Activated T-helper 1 cell treated with anti-CD3 and anti-CD28 coated beads, Interleukin-12 subunit alpha, Interleukin-12 subunit beta, Interleukin-2, Interleukin-4 antibody, amounts not matched to agents 30 ng/mL and 10 ng/mL and 1 ng/mL, durations not matched to agents 14 hours and 24 hours and 36 hours (primary cell): ENCODE results near the gene CDH13. TPM values are rescaled to one million over a fixed set of nuclear protein-coding genes. Genes with fewer than 3 reads are reported as not detected.

Experiments used
- DNase-seq: peaks from one replicate; pipeline ENCODE4 v3.0.0; 2021; ENCODE audit warnings: low spot score
- H3K27ac Mint-ChIP-seq: one replicate; pipeline ENCODE4 v1.8.0; 2021; ENCODE audit warnings: mild to moderate bottlenecking, mixed read lengths
- H3K27me3 Mint-ChIP-seq: one replicate; pipeline ENCODE4 v1.8.0; 2022; ENCODE audit warnings: mild to moderate bottlenecking, moderate library complexity, mixed read lengths; ENCODE audit not compliant: insufficient read depth
- H3K36me3 Mint-ChIP-seq: one replicate; pipeline ENCODE4 v1.8.0; 2021; ENCODE audit warnings: low read depth, mixed read lengths
- H3K4me1 Mint-ChIP-seq: one replicate; pipeline ENCODE4 v1.8.0; 2021; ENCODE audit warnings: low read depth, mixed read lengths
- H3K4me3 Mint-ChIP-seq: one replicate; pipeline ENCODE4 v1.8.0; 2021; ENCODE audit warnings: mild to moderate bottlenecking, moderate library complexity, mixed read lengths
- H3K9me3 Mint-ChIP-seq: one replicate; pipeline ENCODE4 v1.8.0; 2021; ENCODE audit warnings: mixed read lengths
- intact Hi-C: fragments of 100-400 bp; cut with micrococcal nuclease; formaldehyde crosslinking; loops from one replicate; pipeline ENCODE4 v1.15.1; 2024
- total RNA-seq: library from RNA; stranded (reverse); gene quantifications from 2 replicates; pipeline ENCODE4 v1.2.3, GENCODE V29; 2022

The CDH13 gene
- total RNA-seq, 1 donor from 2014 or later = not detected

DNA sequence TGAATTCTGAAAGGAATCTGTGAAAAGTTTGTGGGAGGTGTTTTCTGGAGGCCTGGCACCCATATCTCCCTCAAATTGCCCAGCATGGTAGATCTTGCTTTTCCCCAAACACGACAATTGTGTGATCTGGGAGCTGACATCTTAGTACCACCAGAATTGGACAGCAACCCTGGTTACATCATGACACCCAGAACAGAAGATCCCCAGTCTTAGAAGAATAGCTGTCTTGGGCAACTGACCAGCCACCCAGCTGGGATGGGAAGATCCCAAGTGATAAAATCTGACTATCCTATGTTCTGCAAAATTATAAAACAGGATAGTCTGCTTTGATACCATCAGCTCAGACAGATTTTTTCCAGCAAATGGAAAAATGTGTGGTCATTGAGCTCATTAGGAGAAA, 235.3 kb downstream of the CDH13 start:
- intact Hi-C loops = no loop called here
- no peak for DNase-seq
- Mint-ChIP-seq H3K27ac (no peak overlapping the region), H3K4me3 (no peak overlapping the region), H3K27me3 (no peaks in the 10 kb centered on the region), H3K9me3 (peaks cover 14% of the 10 kb centered on the region), H3K4me1 (no peaks in the 10 kb centered on the region), H3K36me3 (no peaks in the 10 kb centered on the region)

DNA sequence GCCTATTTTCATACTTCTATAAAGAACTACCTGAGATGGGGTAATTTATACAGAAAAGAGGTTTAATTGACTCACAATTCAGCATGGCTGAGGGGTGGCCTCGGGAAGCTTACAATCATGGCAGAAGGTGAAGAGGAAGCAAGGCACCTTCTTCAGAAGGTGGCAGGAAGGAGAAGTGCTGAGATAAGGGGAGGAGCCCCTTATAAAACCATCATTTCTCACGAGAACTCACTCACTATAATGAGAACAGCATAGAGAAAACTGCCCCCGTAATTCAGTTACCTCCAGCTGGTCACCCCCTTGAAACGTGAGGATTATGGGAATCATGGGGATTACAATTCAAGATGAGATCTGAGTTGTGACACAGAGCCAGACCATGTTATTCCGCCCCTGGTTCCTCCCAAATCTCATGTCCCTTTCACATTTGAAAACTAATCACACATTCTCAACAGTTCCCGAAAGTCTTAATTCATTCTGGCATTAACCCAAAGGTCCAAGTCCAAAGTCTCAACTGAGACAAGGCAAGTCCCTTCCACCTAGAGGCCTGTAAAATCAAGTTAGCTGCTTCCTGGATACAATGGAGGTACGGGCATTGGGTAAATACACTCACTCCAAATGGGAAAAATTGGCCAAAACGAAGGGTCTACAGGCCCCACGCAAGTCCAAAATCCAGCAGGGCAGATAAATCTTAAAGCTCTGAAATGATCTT, 237.7 kb downstream of the CDH13 start:
- no peak for DNase-seq
- Mint-ChIP-seq H3K27me3 (no peaks in the 10 kb centered on the region), H3K4me1 (no peaks in the 10 kb centered on the region), H3K36me3 (no peaks in the 10 kb centered on the region), H3K9me3 (peaks cover 14% of the 10 kb centered on the region), H3K27ac (no peak overlapping the region), H3K4me3 (no peak overlapping the region)
- intact Hi-C loops = no loop called here

DNA sequence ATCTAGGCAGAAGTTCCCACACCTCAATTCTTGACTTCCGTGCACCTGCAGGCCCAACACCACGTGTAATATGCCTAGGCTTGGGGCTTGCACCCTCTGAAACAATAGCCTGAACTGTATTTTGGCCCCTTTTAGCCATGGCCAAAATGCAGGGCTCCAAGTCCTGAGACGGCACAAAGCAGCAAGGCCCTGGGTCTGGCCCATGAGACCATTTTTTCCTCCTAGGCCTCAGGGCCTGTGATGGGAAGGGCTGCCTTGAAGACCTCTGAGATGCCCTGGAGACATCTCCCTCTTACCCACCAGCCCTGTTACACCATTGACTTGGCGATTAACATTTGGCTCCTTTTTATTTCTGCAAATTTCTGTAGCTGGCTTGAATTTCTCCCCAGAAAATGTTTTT, 238.6 kb downstream of the CDH13 start:
- H3K27me3 Mint-ChIP-seq = no peaks in the 10 kb centered on the region
- H3K36me3 Mint-ChIP-seq = no peaks in the 10 kb centered on the region
- peaks cover 19% of the 10 kb centered on the region for H3K9me3 Mint-ChIP-seq
- no peak for DNase-seq
- H3K4me3 Mint-ChIP-seq = no peak overlapping the region
- intact Hi-C loops = no loop called here
- H3K27ac Mint-ChIP-seq = no peak overlapping the region
- no peaks in the 10 kb centered on the region for H3K4me1 Mint-ChIP-seq

DNA sequence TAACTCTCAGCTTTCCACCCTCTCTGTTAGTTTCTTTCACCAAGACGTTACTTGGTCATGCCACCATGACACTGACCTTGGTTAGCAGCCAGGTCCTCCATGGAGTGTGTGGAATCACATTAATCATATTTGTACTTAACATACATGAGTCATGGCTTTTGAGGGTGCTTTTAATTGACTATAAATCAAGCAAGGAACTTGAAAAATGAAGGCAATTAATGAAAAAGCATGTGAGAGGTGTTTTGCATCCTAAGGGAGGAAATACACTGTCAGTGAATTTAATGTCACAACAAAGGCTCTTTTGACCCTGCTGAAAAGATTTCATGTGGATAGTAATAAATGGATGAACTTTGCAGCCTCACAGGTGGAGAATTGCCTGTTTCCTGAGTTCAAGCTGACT, 240.7 kb downstream of the CDH13 start:
- intact Hi-C loops = no loop called here
- Mint-ChIP-seq H3K36me3 (no peaks in the 10 kb centered on the region), H3K27me3 (no peaks in the 10 kb centered on the region), H3K4me1 (no peaks in the 10 kb centered on the region), H3K9me3 (peaks cover 23% of the 10 kb centered on the region), H3K4me3 (no peak overlapping the region), H3K27ac (no peak overlapping the region)
- DNase-seq = no peak

DNA sequence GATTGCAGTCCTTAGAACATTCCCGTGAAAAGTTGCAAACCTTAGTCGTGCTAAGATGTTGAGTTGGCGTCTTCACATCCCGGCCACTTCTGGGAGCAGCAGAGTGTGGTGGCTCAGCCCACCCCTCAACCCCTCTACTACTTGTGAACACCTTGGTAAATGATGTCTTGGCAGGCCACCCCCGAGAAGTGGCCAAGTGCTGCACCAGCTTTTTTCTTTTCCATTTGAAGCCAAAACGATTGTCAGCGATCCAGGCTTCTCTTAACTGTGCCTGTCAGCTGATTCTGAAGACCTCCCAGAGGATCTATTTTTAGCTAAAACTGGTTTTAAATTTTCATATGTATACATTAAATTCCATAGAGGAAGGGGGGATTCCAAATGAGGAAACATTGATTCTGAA, 247.5 kb downstream of the CDH13 start:
- Mint-ChIP-seq H3K4me1 (no peaks in the 10 kb centered on the region), H3K36me3 (no peaks in the 10 kb centered on the region), H3K27ac (no peak overlapping the region), H3K4me3 (no peak overlapping the region), H3K9me3 (peaks cover 8% of the 10 kb centered on the region), H3K27me3 (peaks cover 2% of the 10 kb centered on the region)
- DNase-seq = no peak
- intact Hi-C loops = no loop called here

DNA sequence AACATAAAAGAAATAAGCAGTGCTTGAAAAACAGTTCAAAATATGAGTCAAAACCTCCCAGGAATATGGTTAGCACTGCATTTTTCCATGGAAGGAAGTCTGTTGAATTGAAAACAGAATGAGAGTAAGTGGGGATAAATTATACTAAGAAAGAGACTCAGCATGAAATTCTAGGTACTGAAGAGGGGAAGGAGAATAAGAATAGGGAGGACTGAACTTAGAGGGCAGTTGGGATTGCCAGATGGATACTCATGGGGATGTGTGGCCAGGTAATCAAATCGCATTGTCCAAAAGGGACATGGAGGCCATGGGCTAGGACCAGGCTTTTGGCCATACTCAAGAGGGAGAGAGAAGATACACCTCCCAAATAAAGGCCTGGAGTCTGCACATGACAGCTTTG, 247.9 kb downstream of the CDH13 start:
- Mint-ChIP-seq H3K9me3 (peaks cover 6% of the 10 kb centered on the region), H3K4me3 (no peak overlapping the region), H3K36me3 (no peaks in the 10 kb centered on the region), H3K27ac (no peak overlapping the region), H3K27me3 (peaks cover 2% of the 10 kb centered on the region), H3K4me1 (no peaks in the 10 kb centered on the region)
- intact Hi-C loops = no loop called here
- no peak for DNase-seq

DNA sequence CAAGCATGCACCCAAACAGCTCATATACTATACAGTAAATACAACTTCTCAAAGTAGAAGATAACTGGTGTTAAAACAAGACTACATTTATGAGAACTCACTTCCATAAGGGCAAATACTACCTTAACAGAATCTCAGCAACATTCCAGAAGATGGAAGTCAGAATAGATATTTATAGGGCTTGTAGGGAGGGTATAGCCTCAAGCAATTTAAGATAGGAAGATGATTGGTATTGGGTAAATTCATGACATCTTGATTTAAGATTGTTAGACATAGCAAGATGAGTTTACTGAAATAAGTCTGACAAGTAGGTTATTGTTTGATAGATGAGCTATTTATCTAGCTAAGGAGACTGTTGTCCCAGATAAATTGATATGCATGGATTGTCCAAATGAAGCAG, 250.2 kb downstream of the CDH13 start:
- Mint-ChIP-seq H3K4me3 (no peak overlapping the region), H3K27me3 (peaks cover 2% of the 10 kb centered on the region), H3K9me3 (no peaks in the 10 kb centered on the region), H3K4me1 (no peaks in the 10 kb centered on the region), H3K27ac (no peak overlapping the region), H3K36me3 (no peaks in the 10 kb centered on the region)
- DNase-seq = no peak
- intact Hi-C loops = no loop called here

DNA sequence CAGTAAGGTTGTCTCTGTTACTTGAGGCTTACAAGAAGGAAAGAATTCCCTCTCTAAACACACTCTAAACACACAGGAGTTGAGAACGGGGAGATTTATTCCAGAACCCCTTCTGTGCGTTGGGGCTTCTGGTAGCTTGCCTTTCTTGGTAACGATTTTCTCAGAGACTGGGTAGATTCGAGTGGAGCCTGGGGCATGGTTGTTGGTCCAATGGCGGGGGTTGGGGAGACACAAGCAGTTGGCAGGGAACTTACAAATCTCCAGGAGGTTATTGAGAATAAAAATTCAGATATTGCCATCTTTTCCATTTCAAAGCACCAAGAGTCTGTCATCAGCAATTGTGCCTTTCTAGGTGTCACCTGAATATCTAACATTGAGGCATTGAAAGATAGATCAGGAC, 251.7 kb downstream of the CDH13 start:
- H3K9me3 Mint-ChIP-seq = no peaks in the 10 kb centered on the region
- DNase-seq = no peak
- H3K36me3 Mint-ChIP-seq = no peaks in the 10 kb centered on the region
- H3K27me3 Mint-ChIP-seq = peaks cover 2% of the 10 kb centered on the region
- intact Hi-C loops = no loop called here
- H3K4me3 Mint-ChIP-seq = no peak overlapping the region
- H3K27ac Mint-ChIP-seq = no peak overlapping the region
- no peaks in the 10 kb centered on the region for H3K4me1 Mint-ChIP-seq

DNA sequence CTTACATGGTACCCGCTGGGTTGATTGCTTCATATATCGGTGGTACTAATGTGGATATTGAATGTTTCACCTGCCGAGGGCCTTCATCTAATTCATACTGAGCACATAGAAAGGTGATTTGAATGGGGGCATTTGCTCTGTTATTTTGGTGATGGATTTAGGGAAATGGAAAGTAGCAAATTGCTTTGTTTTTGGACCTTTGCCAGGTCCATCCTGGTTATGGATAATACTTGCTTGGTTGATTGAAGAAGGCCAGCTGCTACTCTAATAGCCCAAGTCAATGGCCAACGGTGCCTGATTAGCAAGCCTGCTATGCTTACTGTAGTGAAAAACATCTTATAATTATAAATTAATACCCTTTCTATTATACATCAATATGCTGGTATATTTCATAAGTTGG, 253.6 kb downstream of the CDH13 start:
- intact Hi-C loops = no loop called here
- Mint-ChIP-seq H3K36me3 (no peaks in the 10 kb centered on the region), H3K27me3 (peaks cover 2% of the 10 kb centered on the region), H3K4me1 (no peaks in the 10 kb centered on the region), H3K9me3 (no peaks in the 10 kb centered on the region), H3K4me3 (no peak overlapping the region), H3K27ac (no peak overlapping the region)
- DNase-seq = no peak

DNA sequence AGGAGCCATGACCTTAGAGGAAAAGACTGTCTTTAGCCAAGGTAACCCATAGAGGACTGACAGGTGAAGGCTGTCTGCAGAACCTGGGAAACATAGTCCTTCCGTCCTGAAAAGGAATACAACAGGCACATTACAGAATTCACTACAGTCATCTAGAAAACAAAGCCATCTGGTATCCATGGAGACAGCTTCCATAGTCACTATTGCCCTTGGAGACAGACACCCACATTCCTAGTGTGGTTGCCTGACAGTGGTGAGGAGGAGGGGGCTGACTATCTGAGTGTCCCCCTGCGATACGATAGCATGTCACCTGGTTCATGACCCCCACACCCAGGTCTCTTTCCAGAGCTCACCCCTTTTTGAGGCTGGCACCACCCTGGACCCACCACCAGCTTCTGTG, 254.7 kb downstream of the CDH13 start:
- intact Hi-C loops = no loop called here
- no peaks in the 10 kb centered on the region for H3K27me3 Mint-ChIP-seq
- no peaks in the 10 kb centered on the region for H3K36me3 Mint-ChIP-seq
- H3K4me3 Mint-ChIP-seq = no peak overlapping the region
- no peak for DNase-seq
- no peaks in the 10 kb centered on the region for H3K4me1 Mint-ChIP-seq
- H3K27ac Mint-ChIP-seq = no peak overlapping the region
- no peaks in the 10 kb centered on the region for H3K9me3 Mint-ChIP-seq

DNA sequence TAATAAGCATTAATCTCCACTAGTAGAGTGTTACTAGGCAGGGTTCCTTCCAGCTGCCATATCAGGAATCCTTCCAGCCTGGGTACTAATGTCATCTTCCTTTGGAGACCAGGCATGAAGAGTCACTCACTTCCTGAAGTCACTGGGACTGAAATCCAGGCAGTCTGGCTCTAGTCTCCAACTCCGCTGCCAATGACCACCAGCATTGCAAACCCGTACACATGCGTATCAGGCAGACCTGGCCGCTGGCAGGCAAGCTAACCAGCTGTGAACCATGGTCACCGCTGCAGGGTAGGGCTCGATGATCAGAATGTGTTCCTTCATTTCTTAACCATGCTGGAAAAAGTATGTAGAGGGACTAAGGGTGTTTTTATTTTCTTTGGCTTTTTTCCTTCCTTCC, 255.5 kb downstream of the CDH13 start:
- Mint-ChIP-seq H3K36me3 (no peaks in the 10 kb centered on the region), H3K4me1 (no peaks in the 10 kb centered on the region), H3K27me3 (no peaks in the 10 kb centered on the region), H3K4me3 (no peak overlapping the region), H3K9me3 (no peaks in the 10 kb centered on the region), H3K27ac (no peak overlapping the region)
- intact Hi-C loops = no loop called here
- no peak for DNase-seq

DNA sequence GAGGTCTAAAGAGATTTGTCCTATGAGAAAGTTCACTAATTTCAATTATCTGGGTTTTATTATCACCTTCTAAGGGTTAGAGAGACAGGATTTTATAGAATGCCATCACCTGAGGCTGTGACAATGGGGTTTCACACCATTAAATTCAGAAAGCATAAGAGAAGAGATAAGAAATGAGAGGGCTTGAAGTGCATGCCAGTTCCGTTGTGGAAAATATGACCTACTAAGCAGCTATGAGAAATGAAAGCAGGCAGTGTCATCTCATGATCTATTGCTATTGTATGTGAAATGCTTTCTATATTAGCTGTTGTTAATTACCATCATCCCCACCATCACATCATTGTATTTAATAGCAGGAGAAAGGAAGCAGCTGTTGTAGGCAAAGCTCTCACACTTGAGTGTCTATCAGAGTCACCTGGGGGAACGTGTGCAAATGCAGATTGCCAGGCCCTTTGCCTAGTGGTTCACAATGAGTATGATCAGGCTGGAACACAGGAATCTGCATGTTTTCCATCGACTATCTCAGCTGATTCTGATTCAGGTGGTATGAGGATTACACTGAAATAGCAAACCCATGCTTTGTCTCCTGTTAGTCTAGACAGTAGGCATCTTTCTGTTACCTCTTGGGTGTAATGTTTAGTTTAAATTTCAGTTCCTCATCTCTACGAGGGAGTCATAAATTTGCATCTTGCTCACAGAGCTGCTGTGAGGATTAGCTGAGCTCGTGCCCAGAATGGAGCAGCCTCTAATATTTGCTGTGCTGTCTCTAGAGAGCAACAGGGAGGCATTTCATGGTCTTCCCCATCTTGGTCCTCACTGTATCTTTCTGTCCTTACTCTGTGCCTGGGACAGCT, 256.4 kb downstream of the CDH13 start:
- H3K36me3 Mint-ChIP-seq = no peaks in the 10 kb centered on the region
- H3K4me1 Mint-ChIP-seq = no peaks in the 10 kb centered on the region
- H3K9me3 Mint-ChIP-seq = no peaks in the 10 kb centered on the region
- no peak overlapping the region for H3K27ac Mint-ChIP-seq
- no peak for DNase-seq
- no peak overlapping the region for H3K4me3 Mint-ChIP-seq
- no peaks in the 10 kb centered on the region for H3K27me3 Mint-ChIP-seq
- intact Hi-C loops = no loop called here

DNA sequence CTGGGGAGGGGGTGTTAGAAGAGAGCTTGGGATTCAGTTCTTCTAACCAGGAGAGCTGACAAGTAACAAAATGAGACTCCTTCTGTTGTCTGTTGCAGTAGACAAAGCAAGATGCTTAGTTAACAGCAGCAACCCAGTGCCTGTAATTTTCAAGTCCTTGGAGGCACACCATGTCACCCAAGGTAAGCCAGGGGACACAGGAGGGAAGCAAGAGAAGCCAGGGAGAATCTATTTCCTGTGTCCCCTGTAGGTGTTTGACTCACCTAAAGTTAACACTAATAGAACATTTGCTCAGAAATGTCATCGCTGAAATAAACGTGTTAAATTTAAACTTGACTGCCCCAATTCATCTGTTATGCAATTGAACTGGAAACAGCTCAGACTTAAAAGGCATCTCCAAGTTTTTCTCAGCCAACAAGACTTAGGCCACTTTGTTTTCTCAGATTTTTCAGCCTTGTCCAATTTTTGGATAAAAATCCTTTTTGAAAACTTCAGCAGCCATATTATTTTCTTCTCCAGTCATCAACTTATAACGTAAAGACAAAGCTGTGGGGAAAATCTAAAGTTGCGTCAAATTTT, 257.6 kb downstream of the CDH13 start:
- H3K4me1 Mint-ChIP-seq = no peaks in the 10 kb centered on the region
- no peak overlapping the region for H3K27ac Mint-ChIP-seq
- H3K36me3 Mint-ChIP-seq = no peaks in the 10 kb centered on the region
- no peak for DNase-seq
- H3K4me3 Mint-ChIP-seq = no peak overlapping the region
- H3K9me3 Mint-ChIP-seq = no peaks in the 10 kb centered on the region
- H3K27me3 Mint-ChIP-seq = no peaks in the 10 kb centered on the region
- intact Hi-C loops = no loop called here
